GM13977 (cell line): ENCODE data around the gene LGALS3BP.

Experiments used
- DNase-seq: peaks from one replicate; pipeline ENCODE4 v3.0.0; 2012; ENCODE audit warnings: low spot score
- CTCF ChIP-seq: IDR thresholded peaks from 2 replicates; pipeline ENCODE4 v1.5.1; 2012; ENCODE audit warnings: mild to moderate bottlenecking, control low read depth; ENCODE audit not compliant: insufficient read depth; ENCODE audit errors: extremely low read depth, missing control alignments
- in situ Hi-C: fragments of 300-500 bp; cut with MboI; formaldehyde crosslinking; loops from one replicate; pipeline ENCODE4 v1.12.0; 2022; ENCODE audit warnings: low sequenced_read_pairs, low pct_unique_long_range_greater_than_20kb, mixed read lengths, inconsistent platforms; ENCODE audit not compliant: unreplicated experiment

The LGALS3BP gene

GRCh38 chr17:78944956-78945355 is 34.8 kb downstream of the LGALS3BP start:
- no peak for DNase-seq
- no peak for TF ChIP-seq CTCF
- in situ Hi-C loops: no loop called here

- in situ Hi-C loops: no loop called here
- no peak for TF ChIP-seq CTCF
- no peak for DNase-seq
Measured at GRCh38 chr17:78944026-78944425, 35.7 kb downstream of the LGALS3BP start.

- no peak for TF ChIP-seq CTCF
- in situ Hi-C loops: no loop called here
- DNase-seq: no peak
Measured at GRCh38 chr17:78940708-78941107, 39.0 kb downstream of the LGALS3BP start.

- DNase-seq: no peak
- TF ChIP-seq CTCF: no peak
- in situ Hi-C loops: no loop called here
Measured at GRCh38 chr17:78940258-78940657, 39.5 kb downstream of the LGALS3BP start.

GRCh38 chr17:78939615-78940014 is 40.1 kb downstream of the LGALS3BP start:
- in situ Hi-C loops: no loop called here
- DNase-seq: no peak
- no peak for TF ChIP-seq CTCF

- DNase-seq: no peak
- in situ Hi-C loops: no loop called here
- TF ChIP-seq CTCF: no peak
Measured at GRCh38 chr17:78937561-78937960, 42.2 kb downstream of the LGALS3BP start.
